Naive thymus-derived CD4-positive, alpha-beta T cell (primary cell): Measurements from ENCODE around the gene RSL1D1. TPM values are rescaled to one million over a fixed set of nuclear protein-coding genes. Genes with fewer than 3 reads are reported as not detected.

ENCODE experiments used
- ATAC-seq: fragments of 150-1000 bp; cut with Tn5 transposase; 2 replicates; pipeline ENCODE4 v1.10.0; 2021; ENCODE audit warnings: mild to moderate bottlenecking, moderate library complexity
- CTCF ChIA-PET: fragments of 350-600 bp; sonication (Branson Sonifier 250); formaldehyde crosslinking; loops from one replicate; lab custom pipeline; 2021; ENCODE audit warnings: antibody characterized with exemption; lab: Charles Lee
- POLR2A ChIA-PET: fragments of 350-600 bp; sonication (Branson Sonifier 250); formaldehyde crosslinking; loops from one replicate; lab custom pipeline; 2021; ENCODE audit warnings: antibody characterized with exemption, inconsistent platforms; lab: Charles Lee
- DNase-seq, 9 donors: peaks; one replicate each; pipeline versions ENCODE4 v3.0.0 to v3.0.0-alpha.2; 2020 to 2022; ENCODE audit warnings: mixed read lengths in 1 of 9
- H3K27ac ChIP-seq: one replicate; pipeline ENCODE4 v1.7.0; 2013; ENCODE audit warnings: mild to moderate bottlenecking, low read depth, low read length, moderate library complexity
- H3K27me3 ChIP-seq, 2 donors: one replicate each; pipeline ENCODE4 v1.7.0; 2013; ENCODE audit warnings: low read length in 2 of 2, mild to moderate bottlenecking in 2 of 2, moderate library complexity in 2 of 2; ENCODE audit not compliant: control insufficient read depth in 2 of 2, insufficient read depth in 2 of 2
- H3K36me3 ChIP-seq, 3 experiments: 1 replicate in 2 of 3; 2 replicates in 1 of 3; pipeline ENCODE4 v1.7.0; 2013; ENCODE audit warnings: low read length in 3 of 3, mild to moderate bottlenecking in 3 of 3, moderate library complexity in 1 of 3; ENCODE audit not compliant: insufficient read depth in 3 of 3, control insufficient read depth in 2 of 3
- H3K4me1 ChIP-seq, 2 donors: one replicate each; pipeline ENCODE4 v1.7.0; 2013; ENCODE audit warnings: low read length in 2 of 2, mild to moderate bottlenecking in 2 of 2, moderate library complexity in 1 of 2; ENCODE audit not compliant: control insufficient read depth in 2 of 2, insufficient read depth in 2 of 2
- H3K4me3 ChIP-seq: 2 replicates; pipeline ENCODE4 v1.7.0; 2013; ENCODE audit warnings: mild to moderate bottlenecking, low read length
- H3K9me3 ChIP-seq, 3 experiments: 1 replicate in 2 of 3; 2 replicates in 1 of 3; pipeline ENCODE4 v1.7.0; 2013; ENCODE audit warnings: low read length in 3 of 3; ENCODE audit not compliant: control insufficient read depth in 2 of 3
- H3K27ac Mint-ChIP-seq, 9 donors: one replicate each; pipeline ENCODE4 v1.8.0; 2020 to 2022; ENCODE audit warnings: mixed read lengths in 9 of 9, mild to moderate bottlenecking in 8 of 9, moderate library complexity in 5 of 9, inconsistent platforms in 2 of 9
- H3K27me3 Mint-ChIP-seq, 5 donors: one replicate each; pipeline ENCODE4 v1.8.0; 2021 to 2022; ENCODE audit warnings: mixed read lengths in 5 of 5, mild to moderate bottlenecking in 1 of 5
- H3K36me3 Mint-ChIP-seq, 5 donors: one replicate each; pipeline ENCODE4 v1.8.0; 2020 to 2022; ENCODE audit warnings: mixed read lengths in 5 of 5, mild to moderate bottlenecking in 3 of 5, inconsistent platforms in 1 of 5
- H3K4me1 Mint-ChIP-seq, 7 donors: one replicate each; pipeline ENCODE4 v1.8.0; 2020 to 2022; ENCODE audit warnings: mixed read lengths in 7 of 7, mild to moderate bottlenecking in 3 of 7, inconsistent platforms in 1 of 7
- H3K4me3 Mint-ChIP-seq, 10 donors: one replicate each; pipeline ENCODE4 v1.8.0; 2020 to 2022; ENCODE audit warnings: mild to moderate bottlenecking in 10 of 10, mixed read lengths in 10 of 10, moderate library complexity in 6 of 10, inconsistent platforms in 2 of 10
- H3K9me3 Mint-ChIP-seq, 11 donors: one replicate each; pipeline ENCODE4 v1.8.0; 2020 to 2022; ENCODE audit warnings: mixed read lengths in 11 of 11, mild to moderate bottlenecking in 4 of 11, inconsistent platforms in 1 of 11, moderate library complexity in 1 of 11
- intact Hi-C, 2 donors: fragments of 100-400 bp; cut with micrococcal nuclease; formaldehyde crosslinking; loops; one replicate each; pipeline ENCODE4 v1.15.1; 2023
- polyA plus RNA-seq, 2 donors: library from polyadenylated mRNA; unstranded; fragments of 300-500 nt; fragmentation: Illumina TruSeq; gene quantifications; one replicate each; pipeline ENCODE4 v1.2.3, GENCODE V29; 2021
- total RNA-seq, 6 experiments: library from RNA in 5 of 6; stranded (reverse) in 5 of 6; gene quantifications; 1 replicate in 5 of 6; 2 replicates in 1 of 6; pipeline ENCODE4 v1.2.3 and lab custom pipeline; 2021 to 2026

Gene RSL1D1
- total and polyA plus RNA-seq, 7 experiments from 2014 or later: 141 to 312 (median 232) TPM

- CTCF ChIA-PET: interaction anchor here (0.6 to 4.0 kb wide), 7 partner anchors 12 to 385 kb away, joined by 4 to 35 read pairs (median 8); partner anchors contain the start of gene TXNDC11
- peak overlapping the region; percentile 89 to 97 (median 94) for H3K4me3 Mint-ChIP-seq
- peaks cover 0 to 28% (median 0%) of the 10 kb centered on the region in 5 donors for H3K36me3 Mint-ChIP-seq
- peak overlapping the region; percentile 93 to 99 (median 98) for H3K27ac Mint-ChIP-seq
- peaks cover 50 to 78% (median 73%) of the 10 kb centered on the region in 7 donors for H3K4me1 Mint-ChIP-seq
- H3K9me3 Mint-ChIP-seq: no peaks in the 10 kb centered on the region
- POLR2A ChIA-PET: interaction anchor here (0.6 to 4.9 kb wide), 16 partner anchors 12 to 543 kb away, joined by 3 to 109 read pairs (median 4); partner anchors contain the start of genes GSPT1 and TXNDC11
- Histone ChIP-seq H3K27ac (peak overlapping the region; percentile 97), H3K4me1 (peaks cover 37 to 58% of the 10 kb centered on the region in 2 donors), H3K27me3 (no peaks in the 10 kb centered on the region), H3K4me3 (peak overlapping the region; percentile 82), H3K9me3 (no peaks in the 10 kb centered on the region), H3K36me3 (peaks cover 0 to 6% (median 0%) of the 10 kb centered on the region in 3 experiments)
- DNase-seq (no peak), ATAC-seq (no peak)
- H3K27me3 Mint-ChIP-seq: no peaks in the 10 kb centered on the region
- intact Hi-C loops: loop anchor here (1.0 to 10.0 kb wide), 17 partner anchors 15 to 1053 kb away; partner anchors contain the start of genes CLEC16A (in 2 of the 2), RSL1D1 (in 2 of the 2), SNN (in 2 of the 2) and SOCS1 (in 2 of the 2)
Observed at GRCh38 chr16:11797957-11798299, 53.4 kb downstream of the RSL1D1 start.

- H3K9me3 Mint-ChIP-seq: no peaks in the 10 kb centered on the region
- no peaks in the 10 kb centered on the region for H3K27me3 Mint-ChIP-seq
- intact Hi-C loops: loop anchor here (1.0 to 10.0 kb wide), 17 partner anchors 14 to 1053 kb away; partner anchors contain the start of genes CLEC16A (in 2 of the 2), RSL1D1 (in 2 of the 2), SNN (in 2 of the 2) and SOCS1 (in 2 of the 2)
- ATAC-seq (peak; percentile 95), DNase-seq (peak; percentile 91 to 97 (median 95))
- peak within 1 kb of the TSS; percentile 90 to 97 (median 94) for H3K4me3 Mint-ChIP-seq
- peaks cover 0 to 6% (median 0%) of the 10 kb centered on the region in 3 experiments for H3K36me3 ChIP-seq
- no peaks in the 10 kb centered on the region for H3K27me3 ChIP-seq
- H3K27ac ChIP-seq: peak within 1 kb of the TSS; percentile 97
- H3K9me3 ChIP-seq: no peaks in the 10 kb centered on the region
- H3K4me1 ChIP-seq: peaks cover 41 to 63% of the 10 kb centered on the region in 2 donors
- ChIA-PET CTCF (interaction anchor here (0.6 to 4.0 kb wide), 9 partner anchors 11 to 385 kb away, joined by 3 to 35 read pairs (median 4); partner anchors contain the start of gene TXNDC11), POLR2A (interaction anchor here (0.6 to 4.9 kb wide), 21 partner anchors 12 to 856 kb away, joined by 3 to 109 read pairs (median 4); partner anchors contain the start of genes GSPT1 and TXNDC11)
- H3K36me3 Mint-ChIP-seq: peaks cover 0 to 29% (median 0%) of the 10 kb centered on the region in 5 donors
- peaks cover 55 to 84% (median 78%) of the 10 kb centered on the region in 7 donors for H3K4me1 Mint-ChIP-seq
- peak within 1 kb of the TSS; percentile 82 for H3K4me3 ChIP-seq
- H3K27ac Mint-ChIP-seq: peak within 1 kb of the TSS; percentile 93 to 99 (median 98)
Observed at GRCh38 chr16:11797166-11797956, 54.0 kb downstream of the RSL1D1 start, which contains the start of gene ZC3H7A. TSS of gene ZC3H7A (minus strand) at chr16:11797258. CDS start at chr16:11782354, 14,904 bp downstream.

GRCh38 chr16:11796227-11797165, 54.8 kb downstream of the RSL1D1 start:
- Mint-ChIP-seq H3K36me3 (peaks cover 0 to 30% (median 0%) of the 10 kb centered on the region in 5 donors), H3K27ac (peak overlapping the region; percentile 87 to 99 (median 96)), H3K9me3 (no peaks in the 10 kb centered on the region), H3K27me3 (no peaks in the 10 kb centered on the region), H3K4me1 (peaks cover 60 to 86% (median 80%) of the 10 kb centered on the region in 7 donors), H3K4me3 (peak overlapping the region; percentile 83 to 97 (median 92))
- Histone ChIP-seq H3K36me3 (peaks cover 0 to 6% (median 0%) of the 10 kb centered on the region in 3 experiments), H3K4me3 (peak overlapping the region; percentile 81), H3K4me1 (peaks cover 41 to 72% of the 10 kb centered on the region in 2 donors), H3K9me3 (no peaks in the 10 kb centered on the region), H3K27ac (peak overlapping the region; percentile 97), H3K27me3 (no peaks in the 10 kb centered on the region)
- CTCF ChIA-PET: interaction anchor here (0.7 to 4.0 kb wide), 7 partner anchors 11 to 214 kb away, joined by 3 to 35 read pairs (median 8); partner anchors contain the start of gene TXNDC11
- DNase-seq (peak in 7 of 9 donors; percentile 25 to 54 (median 36)), ATAC-seq (no peak)
- POLR2A ChIA-PET: interaction anchor here (0.6 to 4.9 kb wide), 16 partner anchors 13 to 855 kb away, joined by 3 to 109 read pairs (median 4); partner anchors contain the start of genes GSPT1 and TXNDC11
- intact Hi-C loops: loop anchor here (1.0 to 10.0 kb wide), 17 partner anchors 13 to 1052 kb away; partner anchors contain the start of genes CLEC16A (in 2 of the 2), RSL1D1 (in 2 of the 2), SNN (in 2 of the 2) and SOCS1 (in 2 of the 2)

GRCh38 chr16:11795887-11796226, 55.5 kb downstream of the RSL1D1 start:
- peak overlapping the region; percentile 81 for H3K4me3 ChIP-seq
- H3K36me3 Mint-ChIP-seq: peaks cover 0 to 33% (median 5%) of the 10 kb centered on the region in 5 donors
- no peaks in the 10 kb centered on the region for H3K9me3 Mint-ChIP-seq
- peaks cover 0 to 6% (median 0%) of the 10 kb centered on the region in 3 experiments for H3K36me3 ChIP-seq
- no peak for DNase-seq
- intact Hi-C loops: loop anchor here (2.0 to 10.0 kb wide), 12 partner anchors 17 to 1051 kb away; partner anchors contain the start of genes SNN (in 2 of the 2), SOCS1 (in 2 of the 2), LITAF (in 1 of the 2) and NUBP1 (in 1 of the 2)
- POLR2A ChIA-PET: interaction anchor here (1.0 to 4.9 kb wide), 5 partner anchors 12 to 78 kb away, joined by 3 to 109 read pairs (median 17); partner anchors contain the start of gene TXNDC11
- H3K27me3 Mint-ChIP-seq: no peaks in the 10 kb centered on the region
- H3K27ac Mint-ChIP-seq: peak overlapping the region; percentile 87 to 98 (median 94)
- H3K4me1 ChIP-seq: peaks cover 41 to 74% of the 10 kb centered on the region in 2 donors
- CTCF ChIA-PET: interaction anchor here (4.0 kb wide), 1 partner anchor 10 kb away, joined by 35 read pairs; no protein-coding TSS in a partner anchor
- H3K4me3 Mint-ChIP-seq: peak overlapping the region; percentile 83 to 97 (median 92)
- no peaks in the 10 kb centered on the region for H3K27me3 ChIP-seq
- no peak for ATAC-seq
- no peaks in the 10 kb centered on the region for H3K9me3 ChIP-seq
- H3K4me1 Mint-ChIP-seq: peaks cover 66 to 90% (median 82%) of the 10 kb centered on the region in 7 donors
- peak overlapping the region; percentile 97 for H3K27ac ChIP-seq

- Mint-ChIP-seq H3K27ac (peak overlapping the region; percentile 87 to 98 (median 94)), H3K27me3 (no peaks in the 10 kb centered on the region), H3K36me3 (peaks cover 0 to 32% (median 8%) of the 10 kb centered on the region in 5 donors), H3K4me1 (peaks cover 66 to 87% (median 80%) of the 10 kb centered on the region in 7 donors), H3K9me3 (no peaks in the 10 kb centered on the region), H3K4me3 (peak overlapping the region; percentile 83 to 97 (median 92))
- DNase-seq (no peak), ATAC-seq (no peak)
- peaks cover 0 to 6% (median 0%) of the 10 kb centered on the region in 3 experiments for H3K36me3 ChIP-seq
- peak overlapping the region; percentile 81 for H3K4me3 ChIP-seq
- ChIA-PET POLR2A (interaction anchor here (1.0 to 4.9 kb wide), 3 partner anchors 11 to 77 kb away, joined by 4 to 109 read pairs (median 67); partner anchors contain the start of gene TXNDC11), CTCF (interaction anchor here (4.0 kb wide), 1 partner anchor 9 kb away, joined by 35 read pairs; no protein-coding TSS in a partner anchor)
- H3K27ac ChIP-seq: peak overlapping the region; percentile 97
- no peaks in the 10 kb centered on the region for H3K27me3 ChIP-seq
- intact Hi-C loops: loop anchor here (5.0 to 10.0 kb wide), 9 partner anchors 33 to 1050 kb away; partner anchors contain the start of genes LITAF (in 1 of the 2), NUBP1 (in 1 of the 2), RMI2 (in 1 of the 2) and SNN (in 1 of the 2)
- no peaks in the 10 kb centered on the region for H3K9me3 ChIP-seq
- H3K4me1 ChIP-seq: peaks cover 41 to 68% of the 10 kb centered on the region in 2 donors
Observed at GRCh38 chr16:11794996-11795886, 56.1 kb downstream of the RSL1D1 start.
